Smooth muscle cell of the brain vasculature (primary cell): ENCODE measurements around the gene CHFR.
"Not testable (repeated sequence)": the region's sequence is repeated elsewhere in the genome, so short reads cannot be mapped to it uniquely, and the experiment has no call there.

Source experiments
- DNase-seq: peaks from one replicate; pipeline ENCODE4 v3.0.0-alpha.2; 2012; ENCODE audit warnings: low read depth, low spot score

Gene CHFR

DNA sequence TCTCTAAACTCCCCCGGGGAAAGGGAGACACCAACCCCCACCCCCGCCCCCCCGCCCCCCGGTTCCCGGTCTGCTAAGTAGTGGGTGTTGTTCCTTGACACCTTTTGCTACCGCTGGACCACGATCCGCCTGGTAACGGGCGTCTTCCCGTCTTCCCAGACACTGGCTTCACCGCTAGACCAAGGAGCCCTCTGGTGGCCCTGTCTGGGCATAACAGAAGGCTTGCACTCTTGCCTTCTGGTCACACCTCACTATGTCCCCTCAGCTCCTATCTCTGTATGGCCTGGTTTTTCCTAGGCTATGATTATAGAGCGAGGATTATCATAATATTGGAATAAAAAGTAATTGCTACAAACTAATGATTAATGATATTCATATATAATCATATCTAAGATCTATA is 78.0 kb downstream of the CHFR start:
- not testable (repeated sequence) for DNase-seq

DNA sequence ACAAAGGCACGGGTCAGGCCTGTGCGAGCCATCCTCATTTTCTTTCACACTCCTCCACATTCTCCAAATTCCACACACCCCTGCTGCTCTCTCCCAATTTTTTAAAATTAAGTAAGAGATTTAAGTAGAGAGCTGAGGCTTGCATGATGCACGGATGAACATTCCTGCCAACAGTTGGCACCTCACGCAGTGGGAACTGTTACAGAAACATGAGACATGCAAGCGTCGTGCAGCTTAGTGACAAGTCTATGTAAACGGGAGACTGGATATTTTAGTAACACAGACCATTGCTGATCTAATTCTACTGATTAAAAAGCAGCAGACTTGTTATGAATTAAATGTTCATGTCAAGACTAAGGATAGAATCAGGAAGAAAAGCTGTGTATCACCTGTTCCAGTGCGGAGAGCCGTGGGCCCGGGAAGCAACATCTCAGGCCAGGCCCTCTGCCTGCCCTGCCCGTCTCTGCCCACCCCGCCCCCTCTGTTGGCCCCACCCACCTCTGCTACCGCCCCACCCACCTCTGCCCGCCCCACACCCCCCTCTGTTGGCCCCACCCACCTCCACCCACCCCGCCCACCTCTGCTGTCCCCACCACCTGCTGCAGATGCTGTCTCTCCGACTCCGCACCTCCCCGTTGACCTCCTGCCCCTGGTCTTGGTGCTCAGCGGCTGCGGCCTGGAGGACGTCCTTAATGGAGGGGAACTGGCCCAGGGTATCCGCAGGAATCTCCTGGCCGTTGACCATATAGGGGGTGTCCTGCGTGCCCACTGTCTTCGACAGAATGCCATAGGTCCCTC is 79.9 kb downstream of the CHFR start:
- DNase-seq: no peak

DNA sequence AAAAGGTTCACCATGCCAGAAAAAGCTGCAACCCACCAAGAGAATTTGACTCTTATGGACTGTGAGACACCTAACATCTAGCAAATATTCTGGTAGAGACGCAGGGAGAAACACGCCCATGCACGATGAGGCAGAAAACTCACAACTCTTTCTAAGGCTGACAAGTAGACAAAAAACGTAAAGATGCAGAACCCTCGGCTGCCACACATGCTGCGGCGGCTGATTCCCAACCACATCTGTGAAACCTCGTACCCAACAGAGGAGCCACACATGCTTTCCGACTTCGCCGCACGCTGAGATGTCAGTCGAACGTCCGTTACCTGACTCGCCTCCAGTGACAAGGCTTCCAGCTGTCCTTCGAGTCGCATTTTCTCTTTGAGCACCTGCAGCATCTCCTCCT is 80.5 kb downstream of the CHFR start:
- no peak for DNase-seq

DNA sequence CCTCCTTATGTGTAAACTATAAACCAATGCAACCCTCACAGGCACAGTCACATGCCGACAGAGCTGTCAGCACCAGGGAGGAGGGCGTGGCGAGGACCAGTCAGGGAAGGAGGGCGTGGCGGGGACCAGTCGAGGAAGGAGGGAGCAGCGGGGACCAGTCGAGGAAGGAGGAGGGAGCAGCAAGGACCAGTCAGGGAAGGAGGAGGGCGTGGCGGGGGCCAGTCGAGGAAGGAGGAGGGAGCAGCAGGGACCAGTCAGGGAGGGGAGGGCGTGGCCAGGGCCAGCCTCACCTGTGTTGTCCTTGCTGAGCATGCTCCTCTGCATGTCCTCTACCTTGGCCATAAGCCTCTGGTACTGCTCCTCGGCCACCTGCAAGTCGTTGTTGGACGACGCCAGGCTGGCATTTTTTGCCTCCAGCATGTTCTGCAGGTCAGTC is 83.0 kb downstream of the CHFR start:
- DNase-seq: no peak

DNA sequence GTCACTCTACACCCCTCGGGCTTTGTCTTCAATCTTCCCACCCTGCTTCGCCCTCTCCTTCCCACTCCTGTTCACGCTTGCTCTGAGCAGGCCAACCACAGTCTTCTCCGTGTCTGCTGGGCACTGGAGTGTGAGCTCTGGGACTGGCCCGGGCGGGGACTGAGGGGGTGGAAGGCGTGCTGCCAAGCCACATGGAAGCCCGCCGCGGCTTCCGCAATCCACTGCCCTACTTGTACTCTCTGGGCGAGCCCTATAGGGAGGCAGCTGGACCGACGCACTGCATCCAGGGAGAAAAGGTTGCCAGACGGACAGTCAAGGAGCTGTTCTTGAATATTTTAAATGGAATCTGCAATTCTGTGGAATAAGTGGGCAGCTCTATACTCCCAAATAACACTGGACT is 83.5 kb downstream of the CHFR start:
- DNase-seq: no peak

DNA sequence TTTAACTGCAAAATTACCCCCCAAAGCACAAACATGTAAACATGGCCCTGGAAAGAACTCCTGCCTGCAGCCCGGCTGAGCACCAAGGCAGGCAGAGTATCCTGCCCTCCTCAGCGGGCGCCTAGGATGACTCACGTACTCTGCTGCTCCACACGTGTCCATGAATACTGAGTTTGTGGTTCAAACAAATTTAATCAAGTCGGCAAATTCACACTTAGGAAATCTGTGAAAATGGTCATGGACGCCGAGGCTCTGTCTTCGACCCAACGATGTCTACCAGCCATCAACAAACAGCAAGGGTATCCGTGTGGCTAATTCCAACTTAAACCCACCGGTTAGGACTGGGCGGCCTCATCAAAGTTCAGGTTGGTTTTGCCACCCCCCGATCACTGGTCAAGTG is 84.3 kb downstream of the CHFR start:
- DNase-seq: no peak

DNA sequence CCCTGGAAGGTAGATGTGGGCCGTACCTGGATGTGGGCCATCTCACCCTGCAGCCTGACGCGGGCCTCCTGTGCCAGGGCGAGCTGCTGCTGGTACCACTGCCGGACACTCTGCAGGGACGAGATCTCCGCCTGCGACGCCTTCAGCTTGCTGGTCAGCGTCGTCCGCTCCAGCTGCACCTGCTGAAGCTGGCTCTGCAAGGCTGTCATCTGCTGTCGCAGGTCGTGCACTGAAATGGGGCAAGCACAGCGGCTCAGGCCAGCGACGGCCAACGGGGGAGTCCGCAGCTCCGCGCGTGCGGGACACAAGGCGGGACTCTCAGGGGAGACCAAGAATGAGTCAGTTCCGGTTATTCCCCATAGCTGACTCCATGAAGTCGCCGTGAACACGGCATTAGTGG is 85.7 kb downstream of the CHFR start:
- no peak for DNase-seq

DNA sequence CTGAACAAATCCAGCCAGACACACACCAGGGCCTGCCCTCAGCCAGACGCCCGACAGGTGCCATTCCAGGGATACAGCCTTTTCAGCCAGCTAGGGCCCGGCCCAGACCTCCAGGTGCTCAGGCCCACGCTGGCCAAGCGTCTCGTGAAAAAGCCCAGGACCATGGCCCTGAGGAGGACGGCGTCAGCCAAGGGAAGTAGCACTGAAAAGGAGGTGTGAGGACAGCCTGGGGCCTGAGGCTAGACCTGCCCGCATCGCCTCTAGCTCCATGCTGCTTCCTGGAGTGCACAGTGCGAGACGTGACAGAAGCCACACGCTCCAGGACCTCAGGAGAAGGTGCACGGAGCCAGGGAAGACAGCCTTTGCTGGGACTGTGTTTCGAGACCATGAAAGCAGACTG is 88.6 kb downstream of the CHFR start:
- DNase-seq: no peak

DNA sequence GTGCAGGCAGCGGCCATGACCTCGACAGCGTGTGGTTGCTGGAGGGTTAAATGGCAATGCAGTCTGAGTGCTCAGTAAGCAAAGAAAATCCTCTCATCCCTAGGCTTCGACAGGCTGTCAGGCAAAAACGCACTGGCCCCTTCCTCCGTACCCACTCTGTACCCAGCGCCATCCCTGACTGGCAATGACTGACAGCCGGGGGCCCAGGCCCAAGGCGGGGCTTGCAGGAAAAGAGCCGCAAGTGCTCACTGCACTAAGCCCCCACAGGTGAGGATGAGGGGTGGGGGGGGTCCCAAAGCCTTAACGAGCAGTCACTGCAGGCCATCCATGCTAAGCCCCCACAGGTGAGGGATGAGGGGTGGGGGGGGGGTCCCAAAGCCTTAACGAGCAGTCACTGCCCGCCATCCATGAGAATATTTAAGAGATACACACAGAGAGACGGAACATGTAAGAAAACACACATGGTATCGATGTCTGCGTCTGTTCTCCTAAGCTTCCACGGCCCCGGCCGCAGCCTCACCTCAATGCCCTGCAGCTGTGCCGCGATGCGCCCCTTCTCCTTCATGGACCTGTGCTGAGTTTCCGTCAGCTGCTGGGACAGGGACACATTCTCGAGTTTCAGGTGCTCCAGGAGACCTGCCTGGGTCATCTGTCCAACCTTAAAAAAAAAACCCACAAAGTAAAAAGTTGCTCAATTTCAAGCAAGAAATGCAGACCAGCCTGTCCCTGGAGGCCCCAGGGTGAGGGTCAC is 89.4 kb downstream of the CHFR start:
- no peak for DNase-seq

DNA sequence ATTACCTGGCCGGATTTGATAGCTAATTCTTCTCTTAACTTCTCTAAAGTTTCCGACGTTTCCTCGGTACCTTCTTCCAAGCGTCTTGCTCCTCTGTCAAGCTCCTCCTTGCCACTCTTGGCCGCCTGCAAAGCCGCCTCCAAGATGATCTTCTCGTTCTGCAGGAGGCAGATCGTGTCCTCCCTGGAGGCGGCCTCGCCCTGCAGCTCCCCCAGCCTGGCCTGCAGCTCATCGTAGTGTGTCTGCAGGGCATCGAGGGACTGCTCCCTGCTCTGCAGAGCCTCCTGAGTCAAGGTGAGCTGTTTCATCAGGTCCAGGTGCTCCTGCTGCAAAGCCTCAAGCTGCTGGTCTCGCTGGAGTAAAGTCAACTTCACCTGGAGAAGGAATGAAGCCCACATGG is 91.6 kb downstream of the CHFR start:
- DNase-seq: no peak

DNA sequence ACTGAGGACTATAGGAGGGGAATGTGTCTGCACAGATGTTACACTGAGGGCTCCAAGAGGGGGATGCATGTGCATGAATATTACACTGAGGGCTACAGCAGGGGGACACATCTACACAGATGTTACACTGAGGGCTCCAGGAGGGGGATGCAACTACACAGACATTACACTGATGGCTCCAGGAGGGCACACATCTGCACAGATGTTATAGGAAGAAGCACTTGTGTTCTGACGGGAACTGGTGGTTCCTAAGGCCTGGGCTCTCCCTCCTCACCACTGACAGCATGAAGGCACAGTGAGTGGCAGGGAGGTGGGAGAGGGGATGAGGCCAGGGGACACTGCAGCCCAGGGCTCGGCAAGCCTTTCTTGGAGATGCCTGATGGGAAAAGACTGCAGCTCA is 95.5 kb downstream of the CHFR start:
- not testable (repeated sequence) for DNase-seq

DNA sequence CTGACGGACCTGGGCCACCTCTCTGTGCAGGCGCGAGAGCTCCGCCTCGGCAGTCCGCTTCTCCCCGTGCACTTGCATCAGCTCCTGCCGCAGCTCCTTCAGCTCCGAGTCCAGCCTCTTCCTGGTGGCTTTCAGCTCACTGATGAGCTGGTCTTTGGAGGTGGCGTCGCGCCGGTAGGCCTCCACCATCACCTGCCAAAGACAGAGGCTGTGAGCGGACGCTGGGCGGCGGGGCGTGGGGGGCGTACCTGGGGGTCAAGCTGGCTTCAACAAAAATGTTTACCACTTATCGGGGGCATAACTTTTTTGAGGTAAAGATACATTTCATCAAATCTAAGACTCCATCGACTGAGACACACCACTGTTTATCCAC is 98.3 kb downstream of the CHFR start:
- DNase-seq: no peak

DNA sequence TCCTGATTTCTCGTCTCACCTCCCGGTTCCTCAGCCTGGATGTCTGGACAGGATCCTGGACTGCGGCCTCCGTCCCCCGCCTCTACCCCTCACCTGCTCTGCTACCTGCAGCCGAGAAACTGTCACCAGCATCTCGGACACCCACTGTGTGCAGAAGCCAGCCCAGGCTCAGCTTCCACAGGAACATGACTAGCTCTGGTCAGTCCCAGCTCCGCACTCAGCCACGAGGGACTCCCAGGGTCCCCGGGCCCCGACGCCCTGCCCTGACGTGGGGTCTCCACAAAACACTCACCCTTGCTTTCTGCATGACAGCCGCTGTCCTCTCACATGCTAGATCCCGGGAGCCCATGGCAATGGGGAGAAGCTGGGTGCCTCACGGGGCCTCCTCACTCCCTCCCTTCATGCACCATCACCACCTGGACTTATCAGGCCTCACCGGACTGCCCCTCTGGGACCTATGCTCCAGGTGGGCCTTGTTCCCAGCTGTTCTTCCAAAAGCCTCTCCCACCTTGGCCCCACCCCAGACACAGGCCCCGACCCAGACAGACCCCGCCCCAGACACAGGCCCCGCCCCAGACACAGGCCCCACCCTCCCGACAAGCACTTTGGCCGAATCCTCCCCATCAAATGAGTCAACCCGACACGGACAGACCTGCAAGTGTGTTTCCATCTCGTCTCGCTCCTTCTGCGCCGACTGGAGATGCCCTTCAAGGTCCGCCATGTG is 98.9 kb downstream of the CHFR start:
- DNase-seq: no peak

DNA sequence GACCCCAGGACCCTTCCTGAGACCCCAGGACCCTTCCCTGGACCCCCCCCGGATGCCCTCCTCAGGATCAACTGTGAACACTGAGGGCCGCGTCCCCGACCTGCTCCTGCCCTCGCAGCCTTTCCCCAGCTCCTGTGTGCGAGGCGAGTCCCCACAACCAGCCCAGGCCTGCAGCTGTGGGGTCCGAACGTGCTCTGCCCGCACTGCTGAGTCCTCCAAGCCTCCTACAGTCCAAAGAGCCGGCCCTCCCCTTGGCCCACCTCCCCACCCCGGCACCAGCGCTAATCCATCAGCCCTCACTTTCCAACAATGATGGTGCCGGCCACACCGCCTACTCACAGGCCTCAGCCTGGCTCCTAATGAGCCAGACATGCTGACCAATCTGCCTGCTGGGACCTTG is 99.5 kb downstream of the CHFR start:
- DNase-seq: no peak

DNA sequence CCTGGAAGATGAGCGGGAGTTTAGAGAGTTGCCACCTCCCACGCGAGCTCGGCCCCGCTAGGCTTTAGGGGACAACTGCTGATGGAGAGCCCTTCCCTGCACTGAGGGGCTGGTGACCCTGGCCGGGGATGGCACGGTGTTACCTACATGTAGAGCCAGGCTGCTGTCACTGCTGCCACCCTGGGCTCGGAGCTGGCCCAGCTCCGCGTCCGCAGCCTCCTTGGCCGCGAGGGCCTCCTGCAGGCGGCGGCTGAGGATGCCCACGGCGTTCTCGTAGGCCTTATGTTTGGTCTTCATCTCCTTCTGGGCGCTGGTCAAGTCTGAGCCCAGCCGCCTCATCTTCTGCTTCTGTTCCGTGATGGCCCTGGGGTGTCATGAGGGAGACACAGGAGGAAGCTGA is 101.2 kb downstream of the CHFR start:
- no peak for DNase-seq

DNA sequence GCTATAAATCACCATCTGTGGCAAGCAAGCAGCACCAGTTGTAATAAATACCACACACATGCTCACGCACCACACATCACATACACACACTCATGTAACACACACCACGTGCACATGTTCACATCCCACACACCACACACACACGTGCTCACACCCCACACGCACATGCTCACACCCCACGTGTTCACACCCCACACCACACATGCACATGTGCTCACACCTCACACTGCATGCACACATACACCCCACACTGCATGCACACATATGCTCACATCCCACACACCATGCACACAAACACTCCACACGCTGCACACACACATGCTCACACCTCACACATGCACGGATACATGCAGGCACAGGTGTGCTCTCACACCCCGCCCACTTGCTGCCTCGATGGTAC is 102.8 kb downstream of the CHFR start:
- no peak for DNase-seq

DNA sequence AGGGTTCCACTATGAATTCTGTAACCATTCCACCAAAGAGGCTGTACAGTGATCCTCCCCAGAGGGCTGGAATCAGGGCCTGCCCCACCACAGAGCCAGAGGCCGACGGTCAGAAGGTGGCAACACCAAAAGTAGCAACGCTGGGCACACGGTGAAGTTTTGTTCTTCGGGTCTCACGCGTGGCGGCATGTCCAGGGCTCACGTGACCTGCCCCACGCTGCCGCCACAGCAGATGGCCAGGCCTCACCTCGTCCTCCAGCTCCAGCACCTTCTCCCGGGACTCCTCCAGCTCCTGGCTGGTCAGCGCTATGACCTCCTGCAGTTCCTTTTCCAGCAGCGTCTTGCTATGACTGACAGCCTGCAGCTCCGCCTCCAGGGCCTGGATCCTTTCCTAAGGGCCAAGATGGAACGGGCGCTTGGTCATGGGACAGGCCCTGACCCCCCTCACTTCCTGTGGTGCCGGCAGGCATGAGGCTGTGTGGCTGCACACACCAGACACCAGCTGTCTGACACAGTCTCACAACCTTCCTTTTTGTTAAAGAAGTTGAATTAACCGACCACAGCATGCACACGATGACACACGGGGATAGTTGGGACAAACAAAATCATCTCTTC is 103.4 kb downstream of the CHFR start:
- DNase-seq: no peak
